PC-3 (cell line): ENCODE data around the gene MSH2. TPM values are rescaled to one million over a fixed set of nuclear protein-coding genes. Genes with fewer than 3 reads are reported as not detected.
"Not testable (repeated sequence)": the region's sequence is repeated elsewhere in the genome, so short reads cannot be mapped to it uniquely, and the experiment has no call there.

Experiments used
- ATAC-seq: fragments of 200-7000 bp; cut with Tn5 transposase; 2 replicates; pipeline ENCODE4 v1.9.1; 2020; ENCODE audit warnings: mild to moderate bottlenecking, moderate library complexity
- BruUV-seq: library from RNA; stranded (reverse); fragments of 400-500 nt; replicated peaks from 2 replicates; lab custom pipeline; 2021; lab: Mats Ljungman, UMichigan
- CTCF ChIA-PET: fragments of 300-600 bp; sonication (Branson Sonifier 250); formaldehyde crosslinking; loops from one replicate; lab custom pipeline; 2022; ENCODE audit warnings: antibody characterized with exemption; lab: Charles Lee
- POLR2A ChIA-PET: fragments of 300-600 bp; sonication (Branson Sonifier 250); formaldehyde crosslinking; loops from one replicate; lab custom pipeline; 2022; ENCODE audit warnings: antibody characterized with exemption; ENCODE audit not compliant: unreplicated experiment; lab: Charles Lee
- DNase-seq: peaks from one replicate; pipeline ENCODE4 v3.0.0-alpha.2; 2015
- H2AFZ ChIP-seq: fragments of 300-600 bp; sonication (generic); 2 replicates; pipeline ENCODE4 v1.6.0; 2016; ENCODE audit warnings: antibody characterized with exemption, low read length
- H3F3A ChIP-seq: fragments of 300-600 bp; sonication (generic); one replicate; pipeline ENCODE4 v1.6.0; 2017; ENCODE audit warnings: antibody characterized with exemption, low read length, control low read depth, mild to moderate bottlenecking; ENCODE audit not compliant: unreplicated experiment
- H3K27ac ChIP-seq: fragments of 300-600 bp; sonication (generic); 2 replicates; pipeline ENCODE4 v1.5.1; 2016; ENCODE audit warnings: mild to moderate bottlenecking, low read length
- H3K27me3 ChIP-seq: fragments of 300-600 bp; sonication (generic); 2 replicates; pipeline ENCODE4 v1.6.1; 2016; ENCODE audit warnings: low read length, mixed read lengths
- H3K36me3 ChIP-seq: fragments of 300-600 bp; sonication (generic); 2 replicates; pipeline ENCODE4 v1.6.1; 2016; ENCODE audit warnings: low read depth, mixed run types, low read length, mixed read lengths
- H3K4me1 ChIP-seq: fragments of 300-600 bp; sonication (generic); 2 replicates; pipeline ENCODE4 v1.5.1; 2016; ENCODE audit warnings: low read length; ENCODE audit not compliant: insufficient read depth
- H3K4me2 ChIP-seq: fragments of 300-600 bp; sonication (generic); 2 replicates; pipeline ENCODE4 v1.6.0; 2016; ENCODE audit warnings: low read length
- H3K4me3 ChIP-seq: fragments of 300-600 bp; sonication (generic); 2 replicates; pipeline ENCODE4 v1.5.1; 2016; ENCODE audit warnings: mild to moderate bottlenecking, low read length, mixed read lengths
- H3K79me2 ChIP-seq: fragments of 300-600 bp; sonication (generic); 2 replicates; pipeline ENCODE4 v1.6.1; 2017; ENCODE audit warnings: low read length, mixed read lengths
- H3K9ac ChIP-seq: fragments of 300-600 bp; sonication (generic); 2 replicates; pipeline ENCODE4 v1.6.0; 2016; ENCODE audit warnings: mild to moderate bottlenecking, low read length
- H3K9me2 ChIP-seq: fragments of 300-600 bp; sonication (generic); replicated peaks from 2 replicates; pipeline ENCODE4 v1.6.1; 2016; ENCODE audit warnings: mixed run types, low read length, mixed read lengths
- H3K9me3 ChIP-seq: fragments of 300-600 bp; sonication (generic); 2 replicates; pipeline ENCODE4 v1.6.1; 2016; ENCODE audit warnings: low read length, mixed read lengths
- H4K20me1 ChIP-seq: fragments of 300-600 bp; sonication (generic); 2 replicates; pipeline ENCODE4 v1.6.1; 2016; ENCODE audit warnings: low read length, mixed read lengths
- CTCF ChIP-seq: fragments of 300-600 bp; sonication (generic); conservative IDR thresholded peaks from 2 replicates; pipeline ENCODE4 v1.5.1; 2017; ENCODE audit warnings: antibody characterized with exemption, low read depth, mild to moderate bottlenecking, low read length
- EZH2 ChIP-seq: fragments of 300-600 bp; sonication (generic); IDR thresholded peaks from one replicate; pipeline ENCODE4 v1.6.1; 2017; ENCODE audit warnings: antibody characterized with exemption, mild to moderate bottlenecking, low read length; ENCODE audit not compliant: unreplicated experiment
- EZH2phosphoT487 ChIP-seq: fragments of 300-600 bp; sonication (generic); IDR thresholded peaks from 2 replicates; pipeline ENCODE4 v1.6.1; 2018; ENCODE audit warnings: mild to moderate bottlenecking, antibody characterized with exemption, low read length, borderline replicate concordance
- intact Hi-C: fragments of 100-400 bp; cut with micrococcal nuclease; formaldehyde crosslinking; loops from 2 replicates; pipeline ENCODE4 v1.9.0; 2023
- total RNA-seq: library from RNA; depleted of rRNA; stranded (reverse); fragments of >200 nt; gene quantifications from 2 replicates; pipeline ENCODE4 v1.2.3, GENCODE V29; 2014

Gene MSH2
- total RNA-seq, 1 experiment from 2014 or later, result 70.7 TPM

GRCh38 chr2:47407976-47408375, 5.0 kb downstream of the MSH2 start:
- Histone ChIP-seq H3K79me2 (peaks cover 59% of the 10 kb centered on the region), H3K36me3 (peaks cover 30% of the 10 kb centered on the region)
- H3K4me1 ChIP-seq, BruUV-seq, H3K9me3 ChIP-seq, H3F3A ChIP-seq, H3K9ac ChIP-seq, H3K4me2 ChIP-seq, CTCF ChIA-PET, H4K20me1 ChIP-seq, DNase-seq, intact Hi-C loops, H3K27me3 ChIP-seq, H3K9me2 ChIP-seq, H3K4me3 ChIP-seq, POLR2A ChIA-PET, ATAC-seq, H3K27ac ChIP-seq, H2AFZ ChIP-seq: not testable (repeated sequence)

- H3K9me3 ChIP-seq, result no peaks in the 10 kb centered on the region
- H2AFZ ChIP-seq, result no peak overlapping the region
- no peaks in the 10 kb centered on the region for H3K9me2 ChIP-seq
- H3F3A ChIP-seq, result no peaks in the 10 kb centered on the region
- no peak overlapping the region for H3K9ac ChIP-seq
- ChIA-PET POLR2A (interaction anchor here (0.6 to 0.7 kb wide), 2 partner anchors 28 to 244 kb away, joined by 5 to 19 read pairs; no protein-coding TSS in a partner anchor), CTCF (interaction anchor here (0.7 kb wide), 1 partner anchor 353 kb away, joined by 3 read pairs; no protein-coding TSS in a partner anchor)
- H3K79me2 ChIP-seq, result no peaks in the 10 kb centered on the region
- peaks cover under 1% of the 10 kb centered on the region; the same call in 1 of the 2 replicates for H3K4me1 ChIP-seq
- peaks cover 46% of the 10 kb centered on the region for H3K36me3 ChIP-seq
- H3K4me2 ChIP-seq, result no peak overlapping the region
- ATAC-seq, result peak; percentile 46; the same call in 1 of the 2 replicates
- BruUV-seq, result no TSS peak
- intact Hi-C loops, result no loop called here
- TF ChIP-seq EZH2phosphoT487 (no peak), CTCF (no peak), EZH2 (no peak)
- no peaks in the 10 kb centered on the region for H4K20me1 ChIP-seq
- no peaks in the 10 kb centered on the region for H3K27me3 ChIP-seq
- no peak overlapping the region for H3K4me3 ChIP-seq
- H3K27ac ChIP-seq, result no peak overlapping the region
- no peak for DNase-seq
Observed at GRCh38 chr2:47414682-47415458, 11.9 kb downstream of the MSH2 start.

- Histone ChIP-seq H3K4me2 (no peak overlapping the region), H3K9me2 (no peaks in the 10 kb centered on the region), H3F3A (peaks cover 6% of the 10 kb centered on the region), H3K9ac (no peak overlapping the region), H3K27me3 (no peaks in the 10 kb centered on the region), H3K4me3 (no peak overlapping the region), H3K4me1 (peaks cover 30% of the 10 kb centered on the region), H2AFZ (no peak overlapping the region), H3K9me3 (no peaks in the 10 kb centered on the region), H4K20me1 (no peaks in the 10 kb centered on the region), H3K79me2 (no peaks in the 10 kb centered on the region), H3K36me3 (peaks cover 24% of the 10 kb centered on the region), H3K27ac (peak overlapping the region; percentile 0; the same call in 1 of the 2 replicates)
- ChIA-PET POLR2A (interaction anchor here (0.5 to 0.6 kb wide), 3 partner anchors 60 to 349 kb away, joined by 3 to 24 read pairs (median 3); no protein-coding TSS in a partner anchor), CTCF (no interaction called here)
- ATAC-seq (peak; percentile 60), DNase-seq (peak; percentile 56)
- BruUV-seq, result no TSS peak
- intact Hi-C loops, result no loop called here
- TF ChIP-seq EZH2, result no peak
- TF ChIP-seq EZH2phosphoT487, result no peak
- TF ChIP-seq CTCF, result no peak
Observed at GRCh38 chr2:47420214-47420613, 17.3 kb downstream of the MSH2 start.

GRCh38 chr2:47420683-47421082, 17.7 kb downstream of the MSH2 start:
- Histone ChIP-seq H3K27ac (peak overlapping the region; percentile 0; the same call in 1 of the 2 replicates), H3K4me1 (peaks cover 30% of the 10 kb centered on the region), H3K36me3 (peaks cover 26% of the 10 kb centered on the region)
- H3K9me3 ChIP-seq, H3K4me3 ChIP-seq, H3K9me2 ChIP-seq, H3K27me3 ChIP-seq, DNase-seq, ATAC-seq, H4K20me1 ChIP-seq, H3F3A ChIP-seq, BruUV-seq, H3K9ac ChIP-seq, H3K79me2 ChIP-seq, intact Hi-C loops, CTCF ChIA-PET, H3K4me2 ChIP-seq, H2AFZ ChIP-seq: not testable (repeated sequence)
- POLR2A ChIA-PET, result interaction anchor here (0.5 to 0.6 kb wide), 2 partner anchors 59 to 92 kb away, joined by 3 to 24 read pairs; no protein-coding TSS in a partner anchor
